OCI-LY3 (cell line): ENCODE data around the gene C12orf56.

Experiments
- H2AFZ ChIP-seq: fragments of 200-600, 300-600 bp; shearing (Covaris generic); 2 replicates; pipeline ENCODE4 v1.6.0; 2014; ENCODE audit warnings: antibody characterized with exemption, low read depth, low read length
- H3K27ac ChIP-seq: fragments of 200-600, 300-600 bp; sonication (generic); 2 replicates; pipeline ENCODE4 v1.5.1; 2014; ENCODE audit warnings: mild to moderate bottlenecking, low read length, moderate library complexity, mixed read lengths
- H3K27me3 ChIP-seq: fragments of 200-600, 300-600 bp; sonication (generic); 2 replicates; pipeline ENCODE4 v1.6.1; 2014; ENCODE audit warnings: low read depth, low read length, mixed read lengths
- H3K36me3 ChIP-seq: fragments of 200-600, 300-600 bp; sonication (generic); replicated peaks from 2 replicates; pipeline ENCODE3; 2014; ENCODE audit warnings: low read depth, low read length, mixed read lengths
- H3K4me1 ChIP-seq: fragments of 300-600, 200-600 bp; sonication (generic); 2 replicates; pipeline ENCODE4 v1.6.1; 2014; ENCODE audit warnings: low read length, mixed read lengths
- H3K4me2 ChIP-seq: fragments of 200-600, 300-600 bp; sonication (generic); 2 replicates; pipeline ENCODE4 v1.6.1; 2014; ENCODE audit warnings: low read length, mixed read lengths
- H3K4me3 ChIP-seq: fragments of 300-600, 200-600 bp; sonication (generic); 2 replicates; pipeline ENCODE4 v1.5.1; 2014; ENCODE audit warnings: antibody characterized with exemption, mild to moderate bottlenecking, low read length, moderate library complexity
- H3K79me2 ChIP-seq: fragments of 300-600, 200-600 bp; shearing (Covaris generic); 2 replicates; pipeline ENCODE4 v1.6.1; 2014; ENCODE audit warnings: mild to moderate bottlenecking, low read length, mixed read lengths
- H3K9ac ChIP-seq: fragments of 300-600, 200-600 bp; shearing (Covaris generic); 2 replicates; pipeline ENCODE4 v1.6.0; 2014; ENCODE audit warnings: mild to moderate bottlenecking, low read length, moderate library complexity
- H3K9me3 ChIP-seq: fragments of 200-600, 300-600 bp; shearing (Covaris generic); 2 replicates; pipeline ENCODE4 v1.6.1; 2014; ENCODE audit warnings: low read length, mixed read lengths; ENCODE audit not compliant: insufficient read depth
- H4K20me1 ChIP-seq: fragments of 200-600, 300-600 bp; sonication (generic); 2 replicates; pipeline ENCODE4 v1.6.1; 2016; ENCODE audit warnings: low read length, mixed read lengths; ENCODE audit not compliant: insufficient read depth
- EZH2phosphoT487 ChIP-seq: fragments of 200-600 bp; shearing (Covaris generic); IDR thresholded peaks from 2 replicates; pipeline ENCODE4 v1.6.1; 2018; ENCODE audit warnings: antibody characterized with exemption, mixed run types, low read depth
- TF ChIP-seq, protein P1 (sequence below): fragments of 200-600, 300-600 bp; sonication (generic); IDR thresholded peaks from 2 replicates; pipeline ENCODE4 v1.5.1; 2014; ENCODE audit warnings: antibody characterized with exemption, low read length, low read depth

Gene C12orf56

DNA sequence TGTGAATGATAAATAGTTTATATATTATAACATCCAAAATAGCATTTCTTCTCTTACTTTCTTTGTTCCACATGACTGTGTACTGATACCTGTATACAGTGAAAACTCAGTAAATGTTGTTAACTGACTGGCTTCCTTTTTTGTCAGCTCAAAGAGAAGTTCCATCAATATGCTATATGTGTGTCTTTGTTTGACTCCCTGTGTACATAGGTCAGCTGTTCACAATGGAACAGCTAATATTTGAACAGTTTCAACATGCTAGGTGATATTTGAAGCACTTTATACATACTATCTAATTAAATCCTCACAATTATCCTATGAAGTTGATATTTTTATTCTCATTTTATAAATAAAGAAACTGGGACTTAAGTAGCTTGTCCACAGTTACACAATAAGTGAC is 153.2 kb downstream of the C12orf56 start:
- Histone ChIP-seq H3K4me2 (no peak overlapping the region), H4K20me1 (no peaks in the 10 kb centered on the region), H3K4me3 (no peak overlapping the region), H3K9ac (no peak overlapping the region), H3K79me2 (no peaks in the 10 kb centered on the region), H3K27me3 (no peaks in the 10 kb centered on the region), H2AFZ (no peak overlapping the region), H3K27ac (no peak overlapping the region), H3K36me3 (no peaks in the 10 kb centered on the region), H3K4me1 (no peaks in the 10 kb centered on the region), H3K9me3 (no peaks in the 10 kb centered on the region)
- no peak for TF ChIP-seq EZH2phosphoT487
- TF ChIP-seq, protein P1, sequence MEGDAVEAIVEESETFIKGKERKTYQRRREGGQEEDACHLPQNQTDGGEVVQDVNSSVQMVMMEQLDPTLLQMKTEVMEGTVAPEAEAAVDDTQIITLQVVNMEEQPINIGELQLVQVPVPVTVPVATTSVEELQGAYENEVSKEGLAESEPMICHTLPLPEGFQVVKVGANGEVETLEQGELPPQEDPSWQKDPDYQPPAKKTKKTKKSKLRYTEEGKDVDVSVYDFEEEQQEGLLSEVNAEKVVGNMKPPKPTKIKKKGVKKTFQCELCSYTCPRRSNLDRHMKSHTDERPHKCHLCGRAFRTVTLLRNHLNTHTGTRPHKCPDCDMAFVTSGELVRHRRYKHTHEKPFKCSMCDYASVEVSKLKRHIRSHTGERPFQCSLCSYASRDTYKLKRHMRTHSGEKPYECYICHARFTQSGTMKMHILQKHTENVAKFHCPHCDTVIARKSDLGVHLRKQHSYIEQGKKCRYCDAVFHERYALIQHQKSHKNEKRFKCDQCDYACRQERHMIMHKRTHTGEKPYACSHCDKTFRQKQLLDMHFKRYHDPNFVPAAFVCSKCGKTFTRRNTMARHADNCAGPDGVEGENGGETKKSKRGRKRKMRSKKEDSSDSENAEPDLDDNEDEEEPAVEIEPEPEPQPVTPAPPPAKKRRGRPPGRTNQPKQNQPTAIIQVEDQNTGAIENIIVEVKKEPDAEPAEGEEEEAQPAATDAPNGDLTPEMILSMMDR = no peak

DNA sequence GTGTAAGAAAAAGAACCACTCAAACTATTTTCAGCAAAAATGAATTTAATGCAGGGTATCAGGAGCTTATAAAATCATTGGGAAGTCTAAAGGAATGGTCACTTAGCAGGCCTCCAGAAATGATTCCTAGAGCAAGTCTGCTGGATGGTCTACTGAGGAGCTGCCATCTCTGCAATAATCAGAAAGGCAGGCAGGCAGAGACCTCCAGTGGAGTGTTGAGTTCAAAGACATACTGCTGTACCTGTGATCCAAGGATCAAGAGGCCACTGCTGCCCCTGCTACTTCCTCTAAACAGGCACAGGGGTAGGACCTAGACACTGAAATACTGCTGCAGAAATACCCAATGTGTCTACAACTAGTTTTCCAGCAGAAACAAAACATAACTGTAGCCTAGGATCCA is 154.0 kb downstream of the C12orf56 start:
- Histone ChIP-seq H3K9me3 (no peaks in the 10 kb centered on the region), H4K20me1 (no peaks in the 10 kb centered on the region), H3K4me1 (no peaks in the 10 kb centered on the region), H3K4me3 (no peak overlapping the region), H2AFZ (no peak overlapping the region), H3K79me2 (no peaks in the 10 kb centered on the region), H3K27me3 (no peaks in the 10 kb centered on the region), H3K36me3 (no peaks in the 10 kb centered on the region), H3K27ac (no peak overlapping the region), H3K4me2 (no peak overlapping the region), H3K9ac (no peak overlapping the region)
- TF ChIP-seq EZH2phosphoT487 = no peak
- TF ChIP-seq, protein P1 = peak; percentile 30

DNA sequence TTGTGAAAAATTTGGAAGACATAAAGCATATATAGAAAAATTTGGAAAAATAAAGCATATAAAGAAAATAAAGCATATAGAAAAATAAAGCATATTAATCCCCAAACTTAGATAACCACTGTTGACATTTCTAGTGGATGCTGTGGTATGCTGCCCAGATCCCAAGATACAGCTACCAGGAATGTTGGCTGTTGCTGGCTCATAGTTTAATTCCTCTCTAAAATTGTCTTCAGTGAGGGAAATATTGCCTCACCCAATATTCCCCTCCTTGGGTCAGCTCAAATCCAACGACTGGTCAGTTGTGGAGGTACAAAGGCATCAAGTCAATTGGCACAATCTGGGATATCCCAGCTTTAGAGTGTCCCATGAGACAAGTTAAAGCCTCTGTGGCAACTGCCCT is 158.4 kb downstream of the C12orf56 start:
- Histone ChIP-seq H3K9ac (no peak overlapping the region), H3K4me3 (no peak overlapping the region), H3K4me1 (no peaks in the 10 kb centered on the region), H2AFZ (no peak overlapping the region), H4K20me1 (no peaks in the 10 kb centered on the region), H3K9me3 (no peaks in the 10 kb centered on the region), H3K27me3 (no peaks in the 10 kb centered on the region), H3K79me2 (no peaks in the 10 kb centered on the region), H3K27ac (no peak overlapping the region), H3K4me2 (no peak overlapping the region), H3K36me3 (no peaks in the 10 kb centered on the region)
- TF ChIP-seq EZH2phosphoT487 = no peak
- TF ChIP-seq, protein P1 = no peak

DNA sequence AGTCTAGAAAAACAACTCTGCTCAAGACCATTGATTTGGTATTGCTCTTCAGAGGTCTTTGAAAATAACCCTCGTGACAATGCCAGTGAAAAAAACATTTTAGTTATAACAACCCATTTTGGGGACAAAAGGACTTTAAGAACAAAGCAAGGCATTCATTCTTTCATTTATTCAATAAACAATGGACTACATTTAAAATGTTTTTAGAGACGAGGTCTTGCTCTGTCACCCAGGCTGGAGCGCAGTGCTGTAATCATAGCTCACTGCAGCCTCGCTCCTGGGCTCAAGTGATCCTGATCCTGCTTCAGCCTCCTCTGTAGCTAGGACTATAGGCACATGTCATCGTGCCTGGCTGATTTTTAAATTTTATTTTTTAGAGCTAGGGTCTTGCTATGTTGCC is 160.8 kb downstream of the C12orf56 start:
- Histone ChIP-seq H3K27ac (no peak overlapping the region), H3K36me3 (no peaks in the 10 kb centered on the region), H3K79me2 (no peaks in the 10 kb centered on the region), H3K4me3 (no peak overlapping the region), H3K9me3 (no peaks in the 10 kb centered on the region), H4K20me1 (no peaks in the 10 kb centered on the region), H3K27me3 (no peaks in the 10 kb centered on the region), H3K4me1 (no peaks in the 10 kb centered on the region), H3K9ac (no peak overlapping the region), H2AFZ (no peak overlapping the region), H3K4me2 (no peak overlapping the region)
- TF ChIP-seq, protein P1 = no peak
- TF ChIP-seq EZH2phosphoT487 = no peak
